NCI-H187 treated with DMSO at 0.1 percent for 48 hours (cell line): Measurements from ENCODE around the gene ABI1.
A peak's percentile ranks its signal among the peaks of the same experiment; 100 is the strongest.
"Not testable (repeated sequence)": the region's sequence is repeated elsewhere in the genome, so short reads cannot be mapped to it uniquely, and the experiment has no call there.

Source experiments
- DNase-seq: peaks from one replicate; lab custom pipeline; 2025; lab: John Stamatoyannopoulos, UW

The ABI1 gene

GRCh38 chr10:26860443-26861204, at the start of gene ABI1:
ABI1 (minus strand) TSS chr10:26860958; CDS start chr10:26860863, 95 bp downstream.
- DNase-seq = peak; percentile 83

- DNase-seq = no peak
These were observed 49.0 kb upstream of the ABI1 start for GRCh38 chr10:26909753-26910152.

- DNase-seq = not testable (repeated sequence)
These were observed 44.6 kb upstream of the ABI1 start for GRCh38 chr10:26905253-26905781.

GRCh38 chr10:26903431-26904217, 42.9 kb upstream of the ABI1 start:
- DNase-seq = no peak

- DNase-seq = not testable (repeated sequence)
These were observed 31.7 kb upstream of the ABI1 start for GRCh38 chr10:26892306-26892923.

GRCh38 chr10:26890956-26891355, 30.2 kb upstream of the ABI1 start:
- DNase-seq = no peak

- DNase-seq = no peak
These were observed 27.0 kb upstream of the ABI1 start for GRCh38 chr10:26887611-26888215.

- peak; percentile 1 for DNase-seq
These were observed 21.0 kb upstream of the ABI1 start for GRCh38 chr10:26881600-26882331.

- peak; percentile 5 for DNase-seq
These were observed 19.0 kb upstream of the ABI1 start for GRCh38 chr10:26879744-26880143.

- no peak for DNase-seq
These were observed 10.0 kb upstream of the ABI1 start for GRCh38 chr10:26870766-26871165.

GRCh38 chr10:26869528-26869927, 8.8 kb upstream of the ABI1 start:
- DNase-seq = no peak

- DNase-seq = no peak
These were observed 2.8 kb upstream of the ABI1 start for GRCh38 chr10:26863351-26864076.

GRCh38 chr10:26861205-26861998, 644 bp upstream of the ABI1 start:
- no peak for DNase-seq

- DNase-seq = no peak
These were observed 686 bp downstream of the ABI1 start for GRCh38 chr10:26860102-26860442.

- DNase-seq = no peak
These were observed 1.3 kb downstream of the ABI1 start for GRCh38 chr10:26859241-26860101.

GRCh38 chr10:26858707-26859034, 2.1 kb downstream of the ABI1 start:
- DNase-seq = no peak

GRCh38 chr10:26857991-26858706, 2.6 kb downstream of the ABI1 start:
- no peak for DNase-seq

GRCh38 chr10:26857553-26857952, 3.2 kb downstream of the ABI1 start:
- not testable (repeated sequence) for DNase-seq

- no peak for DNase-seq
These were observed 5.6 kb downstream of the ABI1 start for GRCh38 chr10:26855186-26855585.
